ENCODE results near the gene TRERF1.

Gene TRERF1

GRCh38 chr6:42368181-42368580 lies 83.5 kb downstream of the TRERF1 start:
- no peak for DNase-seq (ENCODE audit: low read depth, low spot score)

GRCh38 chr6:42367353-42368011 lies 84.2 kb downstream of the TRERF1 start:
- no peak for DNase-seq (ENCODE audit: low read depth, low spot score)

GRCh38 chr6:42366999-42367352 lies 84.8 kb downstream of the TRERF1 start:
- no peak for DNase-seq (ENCODE audit: low read depth, low spot score)

- no peak for DNase-seq (ENCODE audit: low read depth, low spot score)
These were observed 85.6 kb downstream of the TRERF1 start for GRCh38 chr6:42366011-42366705.

GRCh38 chr6:42365021-42365420 lies 86.7 kb downstream of the TRERF1 start:
- DNase-seq (ENCODE audit: low read depth, low spot score) = no peak

- DNase-seq (ENCODE audit: low read depth, low spot score) = no peak
These were observed 87.5 kb downstream of the TRERF1 start for GRCh38 chr6:42363926-42364849.

GRCh38 chr6:42361036-42361435 lies 90.7 kb downstream of the TRERF1 start:
- DNase-seq (ENCODE audit: low read depth, low spot score) = no peak

- DNase-seq (ENCODE audit: low read depth, low spot score) = no peak
These were observed 92.7 kb downstream of the TRERF1 start for GRCh38 chr6:42359021-42359420.

GRCh38 chr6:42355416-42355815 lies 96.3 kb downstream of the TRERF1 start:
- DNase-seq (ENCODE audit: low read depth, low spot score) = no peak

GRCh38 chr6:42354702-42355101 lies 97.0 kb downstream of the TRERF1 start:
- no peak for DNase-seq (ENCODE audit: low read depth, low spot score)

- DNase-seq (ENCODE audit: low read depth, low spot score) = no peak
These were observed 98.7 kb downstream of the TRERF1 start for GRCh38 chr6:42352856-42353564.

GRCh38 chr6:42350911-42351310 lies 100.8 kb downstream of the TRERF1 start:
- no peak for DNase-seq (ENCODE audit: low read depth, low spot score)

GRCh38 chr6:42349753-42350511 lies 101.8 kb downstream of the TRERF1 start:
- no peak for DNase-seq (ENCODE audit: low read depth, low spot score)

GRCh38 chr6:42347456-42347855 lies 104.3 kb downstream of the TRERF1 start:
- no peak for DNase-seq (ENCODE audit: low read depth, low spot score)

- DNase-seq (ENCODE audit: low read depth, low spot score) = no peak
These were observed 105.9 kb downstream of the TRERF1 start for GRCh38 chr6:42345696-42346416.

- no peak for DNase-seq (ENCODE audit: low read depth, low spot score)
These were observed 107.0 kb downstream of the TRERF1 start for GRCh38 chr6:42344756-42345155.

- DNase-seq (ENCODE audit: low read depth, low spot score) = no peak
These were observed 109.8 kb downstream of the TRERF1 start for GRCh38 chr6:42341771-42342553.

- no peak for DNase-seq (ENCODE audit: low read depth, low spot score)
These were observed 110.5 kb downstream of the TRERF1 start for GRCh38 chr6:42341221-42341620.

GRCh38 chr6:42340511-42340910 lies 111.2 kb downstream of the TRERF1 start:
- DNase-seq (ENCODE audit: low read depth, low spot score) = no peak

GRCh38 chr6:42339991-42340401 lies 111.7 kb downstream of the TRERF1 start:
- DNase-seq (ENCODE audit: low read depth, low spot score) = no peak

Measured in iPS DF 19.7 (cell line).